Measurements from ENCODE around the gene POC1A. TPM values are rescaled to one million over a fixed set of nuclear protein-coding genes. Genes with fewer than 3 reads are reported as not detected.

The POC1A gene
- total and polyA plus RNA-seq, 9 of the 15 experiments (the other 6 are each of a cell fraction or from before 2014, with no cell fraction given): 7.2 to 17.5 (median 12.1) TPM

DNA sequence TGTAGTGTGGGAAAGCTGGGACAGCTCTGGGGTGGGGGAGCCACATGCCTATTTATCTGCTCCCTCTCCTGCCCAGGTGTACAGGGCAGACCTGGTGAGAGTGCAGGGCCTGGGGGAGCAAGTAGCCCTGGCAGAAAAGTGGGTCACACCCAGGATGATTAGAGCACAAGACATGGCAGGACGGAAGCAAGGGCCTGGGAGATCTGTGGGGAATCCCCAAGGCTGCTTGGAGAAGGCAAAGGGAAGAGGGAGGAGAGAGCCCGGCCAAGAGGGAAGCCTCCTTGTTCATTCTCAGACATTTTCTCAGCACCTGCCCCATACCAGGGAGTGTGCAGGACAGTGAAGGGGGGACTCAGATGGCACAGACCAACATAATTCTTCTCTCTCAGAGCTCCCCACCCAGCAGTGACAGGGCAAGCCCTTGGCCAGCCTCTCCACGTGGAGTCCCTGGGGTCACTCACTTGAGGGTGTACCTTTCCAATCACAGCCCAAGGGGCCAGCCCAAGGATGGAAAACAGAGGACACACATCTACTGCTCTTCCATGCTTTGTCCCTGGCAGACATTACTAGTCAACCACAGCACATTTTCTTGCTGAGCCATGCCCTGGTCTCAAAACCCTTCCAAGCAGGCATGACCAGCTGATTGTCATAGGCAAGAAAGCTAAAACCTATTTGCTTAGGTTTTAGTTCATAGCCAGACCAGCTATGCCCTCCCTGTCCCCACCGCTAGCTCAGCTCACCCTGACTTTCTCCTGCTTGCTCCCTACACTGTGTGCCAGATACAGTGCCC lies 92.9 kb downstream of the POC1A start (continued):
- TF ChIP-seq THAP12 (CRISPR knock-in tag; IDR thresholded peaks at IDR 0.05): no peak
- peak; percentile 95 for TF ChIP-seq ZBTB17 (CRISPR knock-in tag; IDR thresholded peaks at IDR 0.05)
- no peak for TF ChIP-seq ESRRA (IDR thresholded peaks at IDR 0.05; ENCODE audit: borderline replicate concordance, low read depth)
- TF ChIP-seq NELFE (IDR thresholded peaks at IDR 0.05; ENCODE audit: insufficient read depth, insufficient read length): no peak
- TF ChIP-seq ZNF282 (CRISPR knock-in tag; IDR thresholded peaks at IDR 0.05): no peak
- TF ChIP-seq YBX1 (IDR thresholded peaks at IDR 0.05): no peak
- no peak for TF ChIP-seq ZNF699 (CRISPR knock-in tag; IDR thresholded peaks at IDR 0.05; ENCODE audit: insufficient replicate concordance)
- no peak for TF ChIP-seq RREB1 (CRISPR knock-in tag; IDR thresholded peaks at IDR 0.05)
- TF ChIP-seq, protein P1, sequence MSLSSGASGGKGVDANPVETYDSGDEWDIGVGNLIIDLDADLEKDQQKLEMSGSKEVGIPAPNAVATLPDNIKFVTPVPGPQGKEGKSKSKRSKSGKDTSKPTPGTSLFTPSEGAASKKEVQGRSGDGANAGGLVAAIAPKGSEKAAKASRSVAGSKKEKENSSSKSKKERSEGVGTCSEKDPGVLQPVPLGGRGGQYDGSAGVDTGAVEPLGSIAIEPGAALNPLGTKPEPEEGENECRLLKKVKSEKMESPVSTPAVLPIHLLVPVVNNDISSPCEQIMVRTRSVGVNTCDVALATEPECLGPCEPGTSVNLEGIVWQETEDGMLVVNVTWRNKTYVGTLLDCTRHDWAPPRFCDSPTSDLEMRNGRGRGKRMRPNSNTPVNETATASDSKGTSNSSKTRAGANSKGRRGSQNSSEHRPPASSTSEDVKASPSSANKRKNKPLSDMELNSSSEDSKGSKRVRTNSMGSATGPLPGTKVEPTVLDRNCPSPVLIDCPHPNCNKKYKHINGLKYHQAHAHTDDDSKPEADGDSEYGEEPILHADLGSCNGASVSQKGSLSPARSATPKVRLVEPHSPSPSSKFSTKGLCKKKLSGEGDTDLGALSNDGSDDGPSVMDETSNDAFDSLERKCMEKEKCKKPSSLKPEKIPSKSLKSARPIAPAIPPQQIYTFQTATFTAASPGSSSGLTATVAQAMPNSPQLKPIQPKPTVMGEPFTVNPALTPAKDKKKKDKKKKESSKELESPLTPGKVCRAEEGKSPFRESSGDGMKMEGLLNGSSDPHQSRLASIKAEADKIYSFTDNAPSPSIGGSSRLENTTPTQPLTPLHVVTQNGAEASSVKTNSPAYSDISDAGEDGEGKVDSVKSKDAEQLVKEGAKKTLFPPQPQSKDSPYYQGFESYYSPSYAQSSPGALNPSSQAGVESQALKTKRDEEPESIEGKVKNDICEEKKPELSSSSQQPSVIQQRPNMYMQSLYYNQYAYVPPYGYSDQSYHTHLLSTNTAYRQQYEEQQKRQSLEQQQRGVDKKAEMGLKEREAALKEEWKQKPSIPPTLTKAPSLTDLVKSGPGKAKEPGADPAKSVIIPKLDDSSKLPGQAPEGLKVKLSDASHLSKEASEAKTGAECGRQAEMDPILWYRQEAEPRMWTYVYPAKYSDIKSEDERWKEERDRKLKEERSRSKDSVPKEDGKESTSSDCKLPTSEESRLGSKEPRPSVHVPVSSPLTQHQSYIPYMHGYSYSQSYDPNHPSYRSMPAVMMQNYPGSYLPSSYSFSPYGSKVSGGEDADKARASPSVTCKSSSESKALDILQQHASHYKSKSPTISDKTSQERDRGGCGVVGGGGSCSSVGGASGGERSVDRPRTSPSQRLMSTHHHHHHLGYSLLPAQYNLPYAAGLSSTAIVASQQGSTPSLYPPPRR (CRISPR knock-in tag; IDR thresholded peaks at IDR 0.05; ENCODE audit: borderline replicate concordance): no peak
- no peak for TF ChIP-seq ZBTB5 (IDR thresholded peaks at IDR 0.05)
- no peak for TF ChIP-seq RCOR1 (IDR thresholded peaks at IDR 0.05; ENCODE audit: borderline replicate concordance in 1 of 2, low read depth in 2 of 2, low read length in 2 of 2)
- no peak for TF ChIP-seq ARID2 (IDR thresholded peaks at IDR 0.05)

Data from K562 (cell line).